Transverse colon (tissue), 4 donors: ENCODE data around the gene MGAT4A. TPM values are rescaled to one million over a fixed set of nuclear protein-coding genes. Genes with fewer than 3 reads are reported as not detected.
A peak's percentile ranks its signal among the peaks of the same experiment; 100 is the strongest.

Experiments
- DNase-seq: peaks from one replicate; pipeline ENCODE4 v3.0.0-alpha.2; 2019
- H3K27ac ChIP-seq, 4 donors: fragments of 200-600 bp; sonication (generic); 2 replicates each; pipeline ENCODE4 v1.5.1; 2016 to 2018; ENCODE audit warnings: inconsistent platforms in 4 of 4
- H3K27me3 ChIP-seq: fragments of 200-600 bp; sonication (generic); 2 replicates; pipeline ENCODE4 v1.5.1; 2017; ENCODE audit warnings: inconsistent platforms
- H3K36me3 ChIP-seq, 4 donors: fragments of 200-600 bp; sonication (generic); 2 replicates each; pipeline ENCODE4 v1.5.1; 2017 to 2019; ENCODE audit warnings: inconsistent platforms in 4 of 4
- H3K4me1 ChIP-seq, 4 donors: fragments of 200-600 bp; sonication (generic); 2 replicates each; pipeline ENCODE4 v1.5.1; 2017 to 2020; ENCODE audit warnings: inconsistent platforms in 4 of 4
- H3K4me3 ChIP-seq, 4 donors: fragments of 200-600 bp; sonication (generic); 1 replicate in 1 of 4; 2 replicates in 3 of 4; pipeline versions ENCODE4 v1.5.1 to v1.6.1; 2017 to 2019; ENCODE audit warnings: inconsistent platforms in 4 of 4
- H3K9me3 ChIP-seq, 2 donors: fragments of 200-600 bp; sonication (generic); 2 replicates each; pipeline ENCODE4 v1.5.1; 2017 to 2019; ENCODE audit warnings: inconsistent platforms in 2 of 2
- EP300 ChIP-seq: sonication (generic); formaldehyde crosslinking; IDR thresholded peaks from one replicate; pipeline ENCODE4 v1.6.1; 2017; ENCODE audit warnings: antibody characterized with exemption, low read depth
- POLR2A ChIP-seq: fragments of 450-650 bp; IDR thresholded peaks from one replicate; pipeline ENCODE4 v1.6.1; 2016; ENCODE audit warnings: antibody characterized with exemption, mild to moderate bottlenecking, moderate library complexity
- POLR2AphosphoS5 ChIP-seq, 3 donors: sonication (generic); formaldehyde crosslinking; IDR thresholded peaks; one replicate each; pipeline ENCODE4 v1.6.1; 2016; ENCODE audit warnings: antibody characterized with exemption in 3 of 3
- WGBS, 2 donors: methylation state at CpG; one replicate each; pipeline ENCODE4 v1.1.5; 2018; ENCODE audit warnings: low coverage in 1 of 2; 5-methylcytosine and 5-hydroxymethylcytosine counted together
- in situ Hi-C, 4 donors: fragments of 200-750 bp; cut with MboI; loops; one replicate each; pipeline versions ENCODE4 v1.15.0 to v1.15.1; 2017; ENCODE audit warnings: low sequenced_read_pairs in 3 of 4, low pct_ligation_motif_present in 1 of 4, low pct_unique_long_range_greater_than_20kb in 1 of 4
- intact Hi-C: fragments of 100-400 bp; cut with DNase I; formaldehyde crosslinking; loops from one replicate; pipeline ENCODE4 v1.15.1; 2023; ENCODE audit warnings: low total_unique reads
- total RNA-seq, 4 donors: library from RNA; depleted of rRNA; stranded (reverse); fragments of >200 nt; gene quantifications; one replicate each; pipeline ENCODE4 v1.1.0, GENCODE V29; 2016
- TF ChIP-seq, protein P1 (sequence below), 5 experiments: fragments of 200-600 bp in 3 of 5; fragments of 450-650 bp in 2 of 5; sonication (generic) in 3 of 5; IDR thresholded peaks; 1 replicate in 2 of 5; 2 replicates in 3 of 5; pipeline ENCODE4 v1.5.1; 2016 to 2017; ENCODE audit warnings: antibody characterized with exemption in 5 of 5, inconsistent platforms in 3 of 5, mild to moderate bottlenecking in 2 of 5, moderate library complexity in 1 of 5

The MGAT4A gene
- 100 to 1,000 TPM in 3 of 4 donors, 10 to 100 TPM in 1; 29.9 to 237 (median 124) TPM for total RNA-seq

DNA sequence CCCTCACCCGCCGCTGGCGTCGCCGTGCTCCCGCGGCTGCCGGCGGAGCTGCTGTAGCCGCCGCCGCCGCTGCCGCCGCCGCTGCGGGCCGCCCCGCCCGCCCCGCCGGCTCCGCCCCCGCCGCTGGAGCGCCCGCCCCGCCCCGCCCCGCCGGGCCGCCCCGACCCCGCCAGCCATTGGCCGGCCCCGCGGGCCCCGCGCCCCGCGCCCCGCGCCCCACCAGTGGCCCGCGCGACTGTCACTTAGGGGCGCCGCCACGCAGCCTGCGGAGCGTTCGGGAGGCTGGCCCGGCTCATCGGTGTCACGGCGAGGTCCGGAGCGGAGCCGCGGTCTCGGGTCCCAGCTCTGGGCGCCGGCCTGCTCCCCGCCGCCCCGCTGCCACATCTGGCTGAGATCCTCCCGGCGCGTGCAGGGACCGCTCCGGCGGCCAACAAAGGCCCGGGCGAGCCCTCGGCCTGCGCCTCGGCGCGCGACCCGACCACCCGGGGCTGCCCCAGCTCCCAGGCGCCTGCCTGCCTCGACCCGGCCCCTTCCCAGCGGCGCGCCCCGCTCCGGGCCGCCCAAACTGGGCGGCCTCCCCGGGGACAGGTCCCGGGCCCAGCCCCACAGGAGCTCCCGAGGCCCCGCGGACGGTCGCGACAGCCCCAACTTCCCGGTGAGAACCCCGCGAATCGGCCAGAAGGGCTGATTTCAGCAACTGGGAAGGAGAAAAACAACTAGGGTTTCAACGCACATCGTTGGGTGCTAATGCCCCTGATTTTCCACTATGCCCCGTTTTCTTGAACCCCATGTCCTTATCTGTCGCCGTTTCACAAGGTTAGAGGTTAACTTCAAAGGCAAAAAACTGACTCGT lies at the start of gene MGAT4A:
MGAT4A (minus strand) TSS at position 92 of the 853 bp plus-strand sequence. CDS start 4,800 bp downstream, outside the sequence.
- WGBS, 2 donors = 0 to 1% methylated on average over 4 to 20 of the region's 110 CpGs
- TF ChIP-seq, protein P1, sequence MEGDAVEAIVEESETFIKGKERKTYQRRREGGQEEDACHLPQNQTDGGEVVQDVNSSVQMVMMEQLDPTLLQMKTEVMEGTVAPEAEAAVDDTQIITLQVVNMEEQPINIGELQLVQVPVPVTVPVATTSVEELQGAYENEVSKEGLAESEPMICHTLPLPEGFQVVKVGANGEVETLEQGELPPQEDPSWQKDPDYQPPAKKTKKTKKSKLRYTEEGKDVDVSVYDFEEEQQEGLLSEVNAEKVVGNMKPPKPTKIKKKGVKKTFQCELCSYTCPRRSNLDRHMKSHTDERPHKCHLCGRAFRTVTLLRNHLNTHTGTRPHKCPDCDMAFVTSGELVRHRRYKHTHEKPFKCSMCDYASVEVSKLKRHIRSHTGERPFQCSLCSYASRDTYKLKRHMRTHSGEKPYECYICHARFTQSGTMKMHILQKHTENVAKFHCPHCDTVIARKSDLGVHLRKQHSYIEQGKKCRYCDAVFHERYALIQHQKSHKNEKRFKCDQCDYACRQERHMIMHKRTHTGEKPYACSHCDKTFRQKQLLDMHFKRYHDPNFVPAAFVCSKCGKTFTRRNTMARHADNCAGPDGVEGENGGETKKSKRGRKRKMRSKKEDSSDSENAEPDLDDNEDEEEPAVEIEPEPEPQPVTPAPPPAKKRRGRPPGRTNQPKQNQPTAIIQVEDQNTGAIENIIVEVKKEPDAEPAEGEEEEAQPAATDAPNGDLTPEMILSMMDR (IDR thresholded peaks at IDR 0.05) = no peak
- no peak for TF ChIP-seq EP300
- peak; percentile 75 for TF ChIP-seq POLR2A
- TF ChIP-seq POLR2AphosphoS5 (IDR thresholded peaks at IDR 0.05) = peak; percentile 87 to 96 (median 95)
- intact Hi-C loops = loop anchor here (5.0 kb wide), 1 partner anchor 76 kb away; no protein-coding TSS in a partner anchor

DNA sequence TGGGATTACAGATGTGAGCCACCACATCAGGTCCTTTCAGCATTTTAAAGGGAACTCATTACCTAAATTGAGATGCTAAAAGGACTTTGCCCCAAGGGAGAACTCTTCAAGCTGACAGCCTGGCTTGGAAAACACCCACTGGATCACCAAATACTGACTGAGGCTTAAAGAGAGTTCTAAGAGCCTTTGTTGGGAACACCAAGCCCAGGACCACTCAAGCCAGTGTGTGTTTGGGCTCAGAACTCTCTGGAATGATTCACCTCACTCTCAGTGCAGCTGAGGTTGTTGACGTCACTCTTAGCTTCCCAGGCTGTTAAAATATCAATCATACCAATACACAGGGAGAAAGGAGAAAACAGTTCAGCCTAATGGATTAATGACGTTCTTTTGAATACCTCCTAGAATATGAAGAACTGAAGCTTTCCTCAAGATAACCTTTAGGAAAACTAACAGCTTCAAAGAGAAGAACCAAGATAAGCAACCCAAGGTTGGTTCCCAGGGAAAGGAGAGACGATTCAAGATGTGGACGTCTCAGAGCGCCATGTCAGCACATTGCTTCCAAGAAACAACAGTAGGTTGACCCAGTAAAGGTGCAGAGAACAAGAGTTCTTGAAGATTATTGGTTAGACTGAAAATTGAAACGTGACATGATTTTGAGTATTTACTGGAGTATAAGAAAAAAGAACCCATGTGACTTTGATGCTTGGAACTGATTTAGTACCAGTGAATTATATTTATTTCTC lies 48.0 kb upstream of the MGAT4A start:
- Histone ChIP-seq H3K27me3 (no peaks in the 10 kb centered on the region), H3K36me3 (no peaks in the 10 kb centered on the region), H3K4me1 (no peaks in the 10 kb centered on the region), H3K4me3 (no peak overlapping the region), H3K9me3 (peaks cover 8 to 21% of the 10 kb centered on the region in 2 donors), H3K27ac (no peak overlapping the region)
- in situ Hi-C loops (no loop called here), intact Hi-C loops (no loop called here)
- DNase-seq = no peak
- TF ChIP-seq EP300 = no peak
- TF ChIP-seq, protein P1 (IDR thresholded peaks at IDR 0.05) = no peak
- no peak for TF ChIP-seq POLR2A
- TF ChIP-seq POLR2AphosphoS5 (IDR thresholded peaks at IDR 0.05) = no peak
- 85 to 87% methylated on average over 4 to 6 of the region's 6 CpGs for WGBS, 2 donors

More for the DNA sequence above, at the start of gene MGAT4A:
- in situ Hi-C loops = no loop called here
- H3K9me3 ChIP-seq = no peaks in the 10 kb centered on the region
- H3K36me3 ChIP-seq = no peaks in the 10 kb centered on the region
- DNase-seq = peak; percentile 88
- no peaks in the 10 kb centered on the region for H3K27me3 ChIP-seq
- H3K4me1 ChIP-seq = peaks cover 17 to 59% (median 47%) of the 10 kb centered on the region in 4 donors
- peak within 1 kb of the TSS; percentile 87 to 98 (median 97) for H3K4me3 ChIP-seq
- peak within 1 kb of the TSS; percentile 93 to 99 (median 98) for H3K27ac ChIP-seq

DNA sequence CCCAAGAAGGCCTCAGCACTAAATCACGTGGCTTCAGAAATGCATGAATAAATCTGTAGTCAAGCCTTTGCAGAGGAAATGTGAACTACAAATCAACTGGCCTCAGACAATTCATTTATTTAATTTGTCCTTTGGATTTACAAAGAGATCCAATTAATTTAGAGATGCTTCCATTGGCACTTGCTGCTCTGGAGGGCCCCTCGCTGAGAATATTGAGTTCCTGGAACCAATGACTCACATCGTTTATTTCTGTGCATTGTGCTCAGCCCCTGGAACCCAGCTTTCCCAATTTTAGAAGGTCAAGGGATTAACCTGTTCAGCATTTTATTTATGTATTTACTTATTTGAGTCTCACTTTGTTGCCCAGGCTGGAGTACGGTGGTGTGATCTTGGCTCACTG lies 47.2 kb upstream of the MGAT4A start:
- Histone ChIP-seq H3K4me1 (no peaks in the 10 kb centered on the region), H3K4me3 (no peak overlapping the region), H3K27ac (no peak overlapping the region), H3K9me3 (peaks cover 8 to 21% of the 10 kb centered on the region in 2 donors), H3K36me3 (no peaks in the 10 kb centered on the region), H3K27me3 (no peaks in the 10 kb centered on the region)
- WGBS, 2 donors = 75 to 84% methylated on average over 4 of the region's 4 CpGs
- intact Hi-C loops (no loop called here), in situ Hi-C loops (no loop called here)
- TF ChIP-seq EP300 = no peak
- TF ChIP-seq POLR2AphosphoS5 (IDR thresholded peaks at IDR 0.05) = no peak
- TF ChIP-seq, protein P1 (IDR thresholded peaks at IDR 0.05) = no peak
- TF ChIP-seq POLR2A = no peak
- DNase-seq = no peak

DNA sequence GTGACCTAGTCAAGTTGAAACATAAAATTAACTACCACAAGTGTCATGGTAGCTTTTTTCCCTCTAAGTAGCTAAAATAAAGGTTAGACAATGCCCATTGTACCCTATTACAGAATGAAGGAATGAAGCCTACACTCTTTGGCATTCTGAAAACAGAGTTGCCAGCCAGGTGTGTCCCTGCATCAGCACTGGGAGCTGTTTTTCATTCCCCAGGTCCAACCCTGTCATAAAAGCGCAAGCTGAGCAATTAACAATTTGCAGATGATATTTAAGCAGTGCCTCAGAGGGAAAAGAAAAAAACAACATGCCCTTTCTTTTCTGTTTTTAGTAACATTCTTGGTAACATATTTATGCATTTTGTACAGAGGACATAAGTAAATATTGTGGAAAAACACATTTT lies 46.8 kb upstream of the MGAT4A start:
- in situ Hi-C loops (no loop called here), intact Hi-C loops (no loop called here)
- Histone ChIP-seq H3K27ac (no peak overlapping the region), H3K4me3 (no peak overlapping the region), H3K4me1 (no peaks in the 10 kb centered on the region), H3K27me3 (no peaks in the 10 kb centered on the region), H3K36me3 (no peaks in the 10 kb centered on the region), H3K9me3 (peaks cover 8 to 20% of the 10 kb centered on the region in 2 donors)
- TF ChIP-seq, protein P1 (IDR thresholded peaks at IDR 0.05) = no peak
- TF ChIP-seq POLR2AphosphoS5 (IDR thresholded peaks at IDR 0.05) (no peak), EP300 (no peak), POLR2A (no peak)
- 68 to 80% methylated on average over 1 of the region's 1 CpG for WGBS, 2 donors
- DNase-seq = no peak
